ENCODE measurements around the gene TP53AIP1. TPM values are rescaled to one million over a fixed set of nuclear protein-coding genes. Genes with fewer than 3 reads are reported as not detected.
"Not testable (repeated sequence)": the region's sequence is repeated elsewhere in the genome, so short reads cannot be mapped to it uniquely, and the experiment has no call there.

Gene TP53AIP1
- total RNA-seq, 2 donors from 2014 or later: 0.74 to 5.1 TPM

- WGBS: 71% methylated on average over 2 of the region's 2 CpGs
- no peak overlapping the region for H3K27ac ChIP-seq
- H3K4me3 ChIP-seq: no peak overlapping the region
- no peak for DNase-seq (ENCODE audit: low spot score)
- no peaks in the 10 kb centered on the region for H3K27me3 ChIP-seq (replicated peaks; ENCODE audit: insufficient read depth)
- intact Hi-C loops (cut with DNase I): no loop called here
- no peaks in the 10 kb centered on the region for H3K36me3 ChIP-seq
- H3K9me3 ChIP-seq: no peaks in the 10 kb centered on the region
- TF ChIP-seq POLR2A (IDR thresholded peaks at IDR 0.05) (no peak), CTCF (IDR thresholded peaks at IDR 0.05) (no peak), POLR2AphosphoS5 (IDR thresholded peaks at IDR 0.05) (no peak)
- H3K4me1 ChIP-seq (replicated peaks): no peaks in the 10 kb centered on the region
Measured at GRCh38 chr11:128925250-128925600, 17.4 kb downstream of the TP53AIP1 start.

GRCh38 chr11:128924510-128925249 is 18.0 kb downstream of the TP53AIP1 start:
- DNase-seq (ENCODE audit: low spot score): no peak
- intact Hi-C loops (cut with DNase I): no loop called here
- TF ChIP-seq POLR2AphosphoS5 (IDR thresholded peaks at IDR 0.05) (no peak), POLR2A (IDR thresholded peaks at IDR 0.05) (no peak)
- no peaks in the 10 kb centered on the region for H3K4me1 ChIP-seq (replicated peaks)
- no peaks in the 10 kb centered on the region for H3K27me3 ChIP-seq (replicated peaks; ENCODE audit: insufficient read depth)
- H3K27ac ChIP-seq: no peak overlapping the region
- no peak overlapping the region for H3K4me3 ChIP-seq
- H3K36me3 ChIP-seq: no peaks in the 10 kb centered on the region
- 86% methylated on average over 16 of the region's 16 CpGs for WGBS
- H3K9me3 ChIP-seq: no peaks in the 10 kb centered on the region

GRCh38 chr11:128924104-128924503 is 18.6 kb downstream of the TP53AIP1 start:
- TF ChIP-seq POLR2AphosphoS5 (IDR thresholded peaks at IDR 0.05): no peak
- TF ChIP-seq POLR2A (IDR thresholded peaks at IDR 0.05): no peak
- TF ChIP-seq CTCF (IDR thresholded peaks at IDR 0.05): no peak
- WGBS: 85% methylated on average over 7 of the region's 7 CpGs
- no peak overlapping the region for H3K27ac ChIP-seq
- no peak for DNase-seq (ENCODE audit: low spot score)
- no peaks in the 10 kb centered on the region for H3K9me3 ChIP-seq
- H3K27me3 ChIP-seq (replicated peaks; ENCODE audit: insufficient read depth): no peaks in the 10 kb centered on the region
- H3K36me3 ChIP-seq: no peaks in the 10 kb centered on the region
- intact Hi-C loops (cut with DNase I): no loop called here
- no peaks in the 10 kb centered on the region for H3K4me1 ChIP-seq (replicated peaks)
- no peak overlapping the region for H3K4me3 ChIP-seq

GRCh38 chr11:128921793-128922192 is 20.9 kb downstream of the TP53AIP1 start:
- H3K4me3 ChIP-seq: no peak overlapping the region
- TF ChIP-seq CTCF (IDR thresholded peaks at IDR 0.05) (no peak), POLR2AphosphoS5 (IDR thresholded peaks at IDR 0.05) (no peak), POLR2A (IDR thresholded peaks at IDR 0.05) (no peak)
- H3K27ac ChIP-seq: no peak overlapping the region
- no peak for DNase-seq (ENCODE audit: low spot score)
- 89% methylated on average over 4 of the region's 4 CpGs for WGBS
- no peaks in the 10 kb centered on the region for H3K36me3 ChIP-seq
- H3K4me1 ChIP-seq (replicated peaks): no peaks in the 10 kb centered on the region
- intact Hi-C loops (cut with DNase I): no loop called here
- no peaks in the 10 kb centered on the region for H3K27me3 ChIP-seq (replicated peaks; ENCODE audit: insufficient read depth)
- H3K9me3 ChIP-seq: no peaks in the 10 kb centered on the region

GRCh38 chr11:128920666-128921065 is 22.0 kb downstream of the TP53AIP1 start:
- WGBS: 90% methylated on average over 15 of the region's 15 CpGs
- intact Hi-C loops (cut with DNase I): no loop called here
- Histone ChIP-seq H3K27ac (no peak overlapping the region), H3K27me3 (replicated peaks; ENCODE audit: insufficient read depth) (no peaks in the 10 kb centered on the region), H3K36me3 (no peaks in the 10 kb centered on the region), H3K4me3 (no peak overlapping the region), H3K4me1 (replicated peaks) (no peaks in the 10 kb centered on the region), H3K9me3 (no peaks in the 10 kb centered on the region)
- DNase-seq (ENCODE audit: low spot score): no peak
- TF ChIP-seq POLR2AphosphoS5 (IDR thresholded peaks at IDR 0.05): no peak
- TF ChIP-seq CTCF (IDR thresholded peaks at IDR 0.05): no peak
- no peak for TF ChIP-seq POLR2A (IDR thresholded peaks at IDR 0.05)

- intact Hi-C loops (cut with DNase I); H3K27me3 ChIP-seq (replicated peaks; ENCODE audit: insufficient read depth); H3K9me3 ChIP-seq; DNase-seq (ENCODE audit: low spot score); H3K27ac ChIP-seq; H3K4me3 ChIP-seq; H3K36me3 ChIP-seq; H3K4me1 ChIP-seq (replicated peaks): not testable (repeated sequence)
- 87% methylated on average over 7 of the region's 7 CpGs for WGBS
Measured at GRCh38 chr11:128919635-128920034, 23.0 kb downstream of the TP53AIP1 start.

Measured in prostate gland (tissue), 2 donors.